HEK293 (cell line): ENCODE measurements around the gene NBPF20.
"Not testable (repeated sequence)": the region's sequence is repeated elsewhere in the genome, so short reads cannot be mapped to it uniquely, and the experiment has no call there.

Experiments
- CTCF ChIA-PET: fragments of 350-600 bp; formaldehyde crosslinking; extraction: SDS; loops from one replicate; lab custom pipeline; 2021; ENCODE audit warnings: antibody characterized with exemption; lab: Yijun Ruan, JAX
- POLR2A ChIA-PET: fragments of 300-600 bp; formaldehyde crosslinking; extraction: SDS; loops from one replicate; lab custom pipeline; 2020; ENCODE audit warnings: antibody characterized with exemption, inconsistent platforms; lab: Yijun Ruan, JAX
- H3K27ac ChIP-seq: fragments of 200-500 bp; sonication (Bioruptor generic); 2 replicates; pipeline ENCODE4 v1.5.1; 2014; ENCODE audit warnings: low read depth, low read length, control low read depth, inconsistent platforms; ENCODE audit errors: extremely low read depth
- H3K36me3 ChIP-seq, 2 experiments: fragments of 200-500 bp in 1 of 2; sonication (Bioruptor generic) in 1 of 2; 1 replicate in 1 of 2; 2 replicates in 1 of 2; pipeline ENCODE4 v1.5.1; 2014 to 2017; ENCODE audit warnings: inconsistent platforms in 2 of 2, low read length in 2 of 2; ENCODE audit not compliant: control insufficient read depth in 2 of 2, insufficient read depth in 1 of 2
- H3K4me1 ChIP-seq: fragments of 200-500 bp; sonication (Bioruptor generic); 2 replicates; pipeline ENCODE4 v1.5.1; 2014; ENCODE audit warnings: mild to moderate bottlenecking, low read length, inconsistent platforms; ENCODE audit not compliant: control insufficient read depth, insufficient read depth
- H3K4me3 ChIP-seq: 2 replicates; pipeline ENCODE4 v1.5.1; 2011; ENCODE audit warnings: low read depth, mild to moderate bottlenecking, control low read depth, low read length, moderate library complexity
- H3K9me3 ChIP-seq: fragments of 200-500 bp; sonication (Bioruptor generic); 2 replicates; pipeline ENCODE4 v1.5.1; 2014; ENCODE audit warnings: low read depth, low read length, inconsistent platforms; ENCODE audit not compliant: control insufficient read depth, insufficient read depth
- PRDM10 ChIP-seq: fragments of 450-650 bp; formaldehyde crosslinking; IDR thresholded peaks from 2 replicates; pipeline ENCODE4 v1.5.1; 2016; ENCODE audit warnings: missing biosample characterization, missing genetic modification characterization
- ZBTB20 ChIP-seq: fragments of 450-650 bp; formaldehyde crosslinking; IDR thresholded peaks from 2 replicates; pipeline ENCODE4 v1.5.1; 2016; ENCODE audit warnings: missing biosample characterization, missing genetic modification characterization
- ZBTB26 ChIP-seq: fragments of 450-650 bp; formaldehyde crosslinking; optimal IDR thresholded peaks from 2 replicates; pipeline ENCODE3; 2016; ENCODE audit warnings: missing biosample characterization, mild to moderate bottlenecking, missing genetic modification characterization
- ZNF24 ChIP-seq: fragments of 450-650 bp; formaldehyde crosslinking; IDR thresholded peaks from 2 replicates; pipeline ENCODE4 v1.5.1; 2016; ENCODE audit warnings: missing biosample characterization, missing genetic modification characterization
- ZNF335 ChIP-seq: fragments of 450-650 bp; formaldehyde crosslinking; conservative IDR thresholded peaks from 2 replicates; pipeline ENCODE4 v1.5.1; 2016; ENCODE audit warnings: missing biosample characterization, missing genetic modification characterization
- ZNF362 ChIP-seq: fragments of 450-650 bp; formaldehyde crosslinking; IDR thresholded peaks from 2 replicates; pipeline ENCODE4 v1.5.1; 2016; ENCODE audit warnings: missing biosample characterization, missing genetic modification characterization
- ZNF366 ChIP-seq: fragments of 450-650 bp; formaldehyde crosslinking; conservative IDR thresholded peaks from 2 replicates; pipeline ENCODE4 v1.5.1; 2016; ENCODE audit warnings: missing biosample characterization, missing genetic modification characterization

NBPF20 gene

GRCh38 chr1:145465405-145466144 lies 40.2 kb upstream of the NBPF20 start (continued):
- TF ChIP-seq ZBTB26 (tag by site-specific recombination): peak; percentile 24
- peak; percentile 72; the same call in 1 of the 2 replicates for TF ChIP-seq ZNF24
- TF ChIP-seq ZBTB20: peak; percentile 56
- peak; percentile 75; the same call in 1 of the 2 replicates for TF ChIP-seq ZNF362 (tag by site-specific recombination)
- TF ChIP-seq ZNF366 (tag by site-specific recombination): peak; percentile 81
- TF ChIP-seq PRDM10 (tag by site-specific recombination): peak; percentile 94

- Histone ChIP-seq H3K4me3 (peak overlapping the region; percentile 30; the same call in 1 of the 2 replicates), H3K27ac (peak overlapping the region; percentile 84; the same call in 1 of the 2 replicates)
- CTCF ChIA-PET, H3K36me3 ChIP-seq, H3K4me1 ChIP-seq, H3K9me3 ChIP-seq: not testable (repeated sequence)
- POLR2A ChIA-PET: interaction anchor here (0.9 to 1.0 kb wide), 2 partner anchors 184 to 394 kb away, joined by 5 to 13 read pairs; partner anchors contain the start of gene PIAS3
These were observed 39.4 kb upstream of the NBPF20 start for GRCh38 chr1:145464708-145465336.

- CTCF ChIA-PET, H3K4me1 ChIP-seq, POLR2A ChIA-PET, H3K27ac ChIP-seq, H3K36me3 ChIP-seq, H3K9me3 ChIP-seq, H3K4me3 ChIP-seq: not testable (repeated sequence)
- peak; percentile 17; the same call in 1 of the 2 replicates for TF ChIP-seq ZNF335 (tag by site-specific recombination)
These were observed 38.6 kb upstream of the NBPF20 start for GRCh38 chr1:145464017-145464416.

- H3K27ac ChIP-seq, POLR2A ChIA-PET, H3K9me3 ChIP-seq, H3K4me3 ChIP-seq, H3K36me3 ChIP-seq, CTCF ChIA-PET, H3K4me1 ChIP-seq: not testable (repeated sequence)
These were observed 35.3 kb upstream of the NBPF20 start for GRCh38 chr1:145460684-145461083.

GRCh38 chr1:145460048-145460447 lies 34.6 kb upstream of the NBPF20 start:
- H3K4me3 ChIP-seq, CTCF ChIA-PET, POLR2A ChIA-PET, H3K27ac ChIP-seq, H3K9me3 ChIP-seq, H3K36me3 ChIP-seq, H3K4me1 ChIP-seq: not testable (repeated sequence)

- CTCF ChIA-PET, H3K4me1 ChIP-seq, H3K27ac ChIP-seq, H3K9me3 ChIP-seq, H3K4me3 ChIP-seq, H3K36me3 ChIP-seq, POLR2A ChIA-PET: not testable (repeated sequence)
These were observed 34.2 kb upstream of the NBPF20 start for GRCh38 chr1:145459591-145459990.
